ENCODE measurements around the gene FGGY.

FGGY gene

GRCh38 chr1:59354709-59355337 is 57.9 kb downstream of the FGGY start:
- no peak for DNase-seq

DNA sequence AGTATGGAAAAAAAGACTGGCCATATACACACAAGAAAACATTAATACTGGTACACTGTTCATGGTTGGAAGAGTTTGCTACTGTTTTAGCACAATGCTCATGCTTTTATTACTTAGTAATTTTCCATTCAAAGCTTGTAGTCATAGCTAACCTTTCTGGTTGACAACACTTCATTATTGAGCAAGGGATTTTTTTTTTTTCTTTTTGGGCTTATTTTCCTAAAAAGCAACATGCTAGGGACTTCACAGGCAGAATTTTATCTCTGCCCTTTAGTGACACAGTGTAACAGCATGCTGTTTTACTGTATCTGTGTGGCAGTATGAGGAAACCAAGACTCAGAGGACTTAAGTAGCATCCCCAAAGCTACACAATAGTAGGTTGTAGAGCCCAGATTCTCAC is 58.5 kb downstream of the FGGY start:
- DNase-seq, result no peak

DNA sequence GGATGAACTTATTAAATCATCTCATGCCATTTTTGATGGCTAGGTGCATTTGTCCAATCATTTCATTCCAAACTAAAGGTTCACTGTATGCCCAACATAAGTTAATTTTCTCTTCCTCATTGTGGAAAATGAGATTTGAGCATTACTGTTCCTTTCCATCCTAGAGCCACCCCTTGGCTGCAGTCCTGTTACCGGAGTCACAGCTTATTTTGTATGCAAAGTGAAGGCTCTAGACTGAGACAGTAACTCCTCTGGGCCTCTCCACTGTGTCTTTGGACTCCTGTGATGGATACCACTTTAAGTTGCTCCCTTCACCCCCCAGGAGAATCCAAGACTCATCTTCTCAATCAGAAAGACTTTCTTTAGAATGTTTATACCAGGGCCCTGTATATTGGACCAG is 59.7 kb downstream of the FGGY start:
- no peak for DNase-seq

DNA sequence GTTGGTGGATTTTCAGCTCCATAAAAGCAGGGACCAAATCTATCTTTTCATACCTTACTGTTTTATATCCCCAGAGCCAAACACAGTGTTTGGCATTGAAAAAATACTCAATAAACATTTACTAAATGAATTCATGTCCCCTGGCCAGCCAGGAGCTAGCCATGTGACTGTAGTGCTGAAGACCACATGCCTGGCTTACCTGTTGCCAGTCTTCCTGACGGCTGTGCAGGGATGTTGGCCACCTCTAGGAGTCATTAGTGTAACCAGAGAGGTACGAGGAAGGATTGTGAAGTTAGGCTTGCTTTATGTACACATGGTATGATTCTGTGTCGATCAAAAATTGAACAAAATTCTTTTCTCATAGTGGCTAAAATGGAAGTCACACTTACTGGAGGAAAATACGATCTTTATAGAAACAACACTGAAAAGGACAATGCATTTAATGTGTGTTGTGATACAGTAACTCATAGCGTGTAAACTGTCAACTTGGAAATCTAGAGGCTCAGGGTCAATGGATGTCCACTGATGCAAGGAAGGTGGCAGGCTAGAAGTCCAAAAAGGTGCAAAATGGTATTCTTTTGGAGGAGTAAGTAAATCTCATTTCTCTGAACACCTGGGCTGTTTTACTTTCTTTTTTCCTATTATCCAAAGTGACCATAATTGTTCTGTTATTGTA is 60.9 kb downstream of the FGGY start:
- no peak for DNase-seq

- no peak for DNase-seq
Measured at GRCh38 chr1:59359325-59359724, 62.4 kb downstream of the FGGY start.

DNA sequence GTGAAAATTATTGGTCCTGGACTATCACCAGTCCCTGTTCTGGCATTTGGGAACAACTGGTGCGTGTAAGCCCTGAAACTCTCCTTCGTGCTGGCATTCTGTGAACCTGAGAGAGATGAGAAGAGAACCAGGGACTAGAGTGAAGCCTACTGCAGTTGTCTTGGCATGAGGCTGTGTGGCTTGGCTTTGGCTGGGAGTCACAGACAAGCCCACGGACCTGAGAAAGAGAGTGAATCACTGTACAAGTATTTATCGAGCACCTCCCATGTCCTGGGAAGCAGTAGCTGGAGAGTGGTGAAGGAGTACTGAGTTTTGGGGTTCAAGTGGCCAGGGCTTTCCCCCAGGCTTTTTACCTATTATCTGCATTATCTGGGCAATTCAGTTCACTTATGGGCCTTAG is 63.3 kb downstream of the FGGY start:
- no peak for DNase-seq

DNA sequence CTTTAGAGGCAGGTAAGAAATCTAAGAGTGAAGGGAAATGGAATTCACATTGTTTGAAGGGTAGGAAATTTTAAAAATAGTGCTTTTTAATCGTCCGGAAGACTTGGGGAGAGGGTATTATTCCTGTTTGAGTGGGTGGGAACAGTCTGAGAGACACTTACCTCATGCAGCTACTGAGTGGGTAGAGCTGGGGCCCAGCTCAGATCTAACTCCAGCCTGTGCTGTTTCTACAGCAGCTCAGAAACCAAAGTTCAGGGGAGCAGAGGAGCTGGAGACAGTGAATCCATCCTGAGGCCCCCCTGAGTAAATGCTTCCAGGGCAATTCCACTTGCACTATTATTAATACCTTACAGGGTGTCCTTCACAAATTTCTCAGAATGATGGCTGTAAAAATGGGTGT is 63.8 kb downstream of the FGGY start:
- no peak for DNase-seq

GRCh38 chr1:59361766-59362165 is 64.9 kb downstream of the FGGY start:
- no peak for DNase-seq

- DNase-seq, result no peak
Measured at GRCh38 chr1:59364037-59364436, 67.1 kb downstream of the FGGY start.

DNA sequence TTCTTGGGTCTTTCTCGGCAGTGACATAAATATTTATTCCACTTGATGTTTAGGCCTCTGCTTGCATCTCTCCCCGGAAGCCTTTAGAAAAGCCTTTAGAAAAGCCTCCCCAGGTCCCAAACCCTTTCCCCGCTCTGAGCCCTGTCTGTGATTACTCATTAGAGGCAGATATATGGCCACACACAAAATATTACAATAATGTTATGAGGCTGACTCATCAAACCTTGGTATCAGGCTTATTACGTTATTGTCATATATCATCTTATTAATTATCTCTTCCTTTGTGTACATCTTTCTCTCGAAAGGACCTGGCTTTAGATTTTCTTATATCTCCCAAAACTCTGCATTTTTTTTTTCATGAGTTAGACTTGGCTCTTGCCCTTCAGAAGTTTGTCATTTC is 69.5 kb downstream of the FGGY start:
- DNase-seq, result no peak

DNA sequence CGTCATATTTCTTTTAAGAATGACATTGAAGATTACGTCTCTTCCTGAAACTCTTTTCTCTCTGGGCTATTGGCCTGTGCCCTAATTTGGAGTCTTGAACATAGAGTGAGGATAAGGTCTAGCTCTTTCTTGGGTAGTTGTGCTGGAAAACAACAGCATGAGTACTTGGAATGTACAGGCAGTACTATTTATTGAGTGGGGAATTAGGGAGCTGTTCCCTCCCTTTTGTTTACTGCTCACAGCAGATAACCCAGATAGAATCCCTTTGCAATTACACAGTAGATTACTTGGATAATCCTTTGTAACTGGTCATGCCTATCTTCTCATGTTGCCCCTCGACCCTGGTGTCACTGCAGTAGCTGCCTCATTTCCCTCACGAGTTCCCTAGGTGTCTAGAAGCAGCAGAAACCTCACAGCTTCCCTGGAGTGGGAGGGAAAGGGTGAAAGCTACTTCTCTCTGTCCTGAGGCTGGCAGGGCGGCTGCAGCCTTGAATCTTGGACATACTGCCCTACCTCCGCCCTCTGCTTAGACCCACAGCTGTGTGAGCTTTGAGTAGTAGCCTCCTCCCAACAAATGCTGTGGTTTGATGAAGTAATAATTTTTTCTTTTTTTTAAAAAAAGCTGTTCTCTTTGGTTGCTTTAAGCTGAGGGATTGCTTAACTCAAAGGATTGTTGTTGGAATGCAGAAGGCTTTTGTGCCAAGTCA is 70.6 kb downstream of the FGGY start:
- no peak for DNase-seq

DNA sequence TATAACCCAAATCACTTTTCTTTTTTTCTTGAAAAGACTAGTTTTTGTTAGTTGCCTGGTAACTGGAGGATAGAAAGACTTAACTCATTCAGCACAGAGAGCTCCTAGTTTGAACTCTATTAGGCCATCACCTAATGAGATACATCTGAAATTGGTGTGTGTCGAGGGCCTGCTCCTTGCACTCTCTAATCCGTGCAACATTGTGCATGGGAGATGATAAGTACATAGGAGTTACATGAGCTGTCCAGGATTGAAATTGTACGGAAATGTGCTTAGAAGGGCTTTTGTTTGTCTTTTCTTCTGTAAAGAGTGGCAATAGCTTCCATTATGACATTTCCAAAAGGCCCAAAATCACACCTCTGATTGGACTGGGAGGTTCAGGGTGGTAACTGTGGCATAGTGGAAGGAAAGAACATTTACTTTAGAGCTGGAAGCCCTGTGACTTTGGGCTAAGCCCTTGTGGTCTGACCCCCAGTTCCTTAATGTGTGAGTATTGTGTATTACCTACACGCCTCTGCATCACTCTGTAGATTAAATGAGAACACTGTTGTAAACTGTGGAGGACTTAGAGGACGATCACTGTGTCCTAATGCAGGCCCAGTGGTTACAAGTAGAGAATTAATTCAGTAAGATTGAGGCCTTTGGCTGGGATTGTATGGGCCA is 71.2 kb downstream of the FGGY start:
- DNase-seq, result no peak

- DNase-seq, result no peak
Measured at GRCh38 chr1:59375321-59376220, 78.7 kb downstream of the FGGY start.

GRCh38 chr1:59377350-59377904 is 80.5 kb downstream of the FGGY start:
- no peak for DNase-seq

DNA sequence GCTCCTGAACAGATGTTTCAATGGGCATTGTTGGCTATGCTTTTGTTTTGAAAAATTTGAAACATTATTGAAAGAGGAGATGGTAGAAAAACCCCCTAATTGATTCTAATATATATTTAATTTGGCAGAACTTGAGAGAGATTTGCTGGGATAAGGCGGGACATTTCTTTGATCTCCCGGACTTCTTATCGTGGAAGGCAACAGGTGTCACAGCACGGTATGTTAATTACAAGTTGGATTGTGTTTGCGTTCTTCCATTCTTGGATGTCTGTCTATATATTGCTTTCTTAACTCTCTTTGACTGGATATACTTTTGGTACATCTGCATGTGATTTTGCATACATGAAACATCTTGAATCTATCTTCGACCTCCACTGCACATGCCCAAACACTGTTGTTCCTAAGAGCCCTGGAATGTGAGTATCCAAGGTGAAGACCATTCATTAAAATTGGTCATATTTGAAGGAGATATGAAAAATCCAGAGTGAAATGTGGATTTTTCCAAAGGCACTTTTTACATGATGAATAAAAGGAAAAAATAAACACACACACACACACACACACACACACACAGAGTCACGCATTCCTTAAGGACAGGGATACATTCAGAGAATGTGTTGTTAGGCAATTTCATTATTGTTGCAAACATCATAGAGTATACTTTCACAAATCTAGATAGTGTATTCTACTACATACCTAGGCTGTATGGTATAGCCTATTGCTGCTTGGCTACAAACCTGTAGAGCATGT is 81.9 kb downstream of the FGGY start:
- no peak for DNase-seq

DNA sequence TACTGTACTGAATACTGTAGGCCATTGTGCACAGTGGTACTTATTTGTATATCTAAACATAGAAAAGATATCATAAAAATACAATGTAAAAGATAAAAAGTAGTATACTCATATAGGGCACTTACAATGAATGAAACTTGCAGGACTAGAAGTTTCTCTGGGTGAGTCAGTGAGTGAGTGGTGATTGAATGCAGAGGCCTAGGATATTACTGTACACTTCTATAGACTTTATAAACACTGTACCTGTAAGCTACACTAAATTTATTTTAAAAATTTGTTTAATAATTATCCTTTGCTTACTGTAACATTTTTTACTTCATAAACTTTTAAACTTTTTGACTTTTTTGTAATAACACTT is 82.5 kb downstream of the FGGY start:
- DNase-seq, result no peak

DNA sequence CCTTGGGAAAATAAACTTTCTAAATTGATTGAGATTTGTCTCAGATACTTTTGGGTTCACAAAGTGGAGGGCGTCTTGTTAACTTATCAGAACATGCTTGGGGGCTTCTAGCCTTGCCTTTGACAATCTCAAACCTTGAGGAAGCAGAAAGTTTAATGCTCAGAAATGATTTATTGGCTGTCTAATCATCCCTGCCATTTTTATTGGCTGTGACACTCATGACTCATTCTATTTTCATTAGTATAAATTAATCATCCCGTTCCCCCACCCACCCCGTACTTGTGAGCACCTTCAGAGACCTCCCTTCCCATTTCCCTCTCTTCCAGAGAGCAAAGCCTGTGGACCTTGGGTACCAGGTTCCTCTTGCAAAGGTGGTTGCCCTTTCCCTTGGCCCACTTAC is 87.1 kb downstream of the FGGY start:
- DNase-seq, result no peak

GRCh38 chr1:59384443-59384842 is 87.5 kb downstream of the FGGY start:
- no peak for DNase-seq

DNA sequence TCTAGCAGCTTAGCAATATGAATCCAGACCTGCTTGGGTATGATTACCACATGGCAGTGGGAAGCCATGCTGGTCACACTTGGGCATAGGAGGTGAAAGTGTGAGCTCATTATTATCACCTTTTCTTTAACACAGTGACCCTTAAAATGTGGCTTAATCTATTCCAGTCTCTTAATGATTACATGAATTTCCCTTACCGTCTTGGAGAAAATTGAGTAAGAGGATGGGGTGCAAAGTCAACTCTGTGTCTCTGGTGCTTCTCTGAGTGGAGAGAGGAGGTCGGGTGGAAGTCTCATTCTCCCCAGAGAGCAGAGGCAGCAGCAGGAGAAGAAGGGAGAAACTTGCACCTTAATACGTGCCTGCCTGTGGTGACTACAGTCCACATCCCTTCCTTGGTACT is 91.3 kb downstream of the FGGY start:
- no peak for DNase-seq

GRCh38 chr1:59389847-59390246 is 93.0 kb downstream of the FGGY start:
- no peak for DNase-seq

DNA sequence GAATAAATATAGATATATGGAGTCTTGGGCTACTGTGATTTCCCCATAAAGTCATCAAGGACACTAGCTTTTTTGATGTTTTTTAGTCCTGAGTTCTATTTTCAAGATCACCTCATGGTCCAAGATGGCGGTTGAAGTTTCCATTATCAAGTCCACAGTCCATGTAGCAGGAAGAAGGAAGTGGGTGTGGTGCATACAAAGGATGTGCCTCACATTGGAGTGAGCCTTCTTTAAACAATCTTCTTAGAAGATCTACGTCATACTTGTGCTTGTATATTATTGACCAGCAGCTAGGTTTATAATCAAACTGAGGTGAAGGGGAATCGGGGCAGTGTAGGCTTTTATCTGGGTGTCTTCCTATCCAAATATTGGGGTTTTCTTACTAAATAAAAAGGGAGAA is 93.4 kb downstream of the FGGY start:
- no peak for DNase-seq
